Kidney epithelial cell (primary cell): ENCODE results near the gene ZNF197. TPM values are rescaled to one million over a fixed set of nuclear protein-coding genes. Genes with fewer than 3 reads are reported as not detected.
A peak's percentile ranks its signal among the peaks of the same experiment; 100 is the strongest.
"Not testable (repeated sequence)": the region's sequence is repeated elsewhere in the genome, so short reads cannot be mapped to it uniquely, and the experiment has no call there.

Experiments
- DNase-seq: peaks from one replicate; pipeline ENCODE4 v3.0.0-alpha.2; 2010; ENCODE audit warnings: low read depth
- H3K27me3 ChIP-seq: 2 replicates; pipeline ENCODE4 v1.6.0; 2011; ENCODE audit warnings: low read length; ENCODE audit not compliant: control insufficient read depth, insufficient read depth
- H3K36me3 ChIP-seq: 2 replicates; pipeline ENCODE4 v1.5.1; 2011; ENCODE audit warnings: low read length; ENCODE audit not compliant: control insufficient read depth, insufficient read depth
- H3K4me3 ChIP-seq: 2 replicates; pipeline ENCODE4 v1.5.1; 2011; ENCODE audit warnings: low read depth, mild to moderate bottlenecking, control low read depth, low read length
- CTCF ChIP-seq: IDR thresholded peaks from 2 replicates; pipeline ENCODE4 v1.5.1; 2011; ENCODE audit warnings: mild to moderate bottlenecking, moderate library complexity, low read length, control low read depth, inconsistent platforms; ENCODE audit not compliant: insufficient read depth, poor library complexity, severe bottlenecking
- total RNA-seq: library from RNA; depleted of rRNA; stranded (reverse); fragments of >200 nt; gene quantifications from 2 replicates; pipeline ENCODE4 v1.2.3, GENCODE V29; 2015

ZNF197 gene
- 17.7 and 19.6 TPM in 2 replicates for total RNA-seq

GRCh38 chr3:44624749-44625480 lies at the start of gene ZNF197:
TSS of gene ZNF197 (plus strand) at chr3:44625036. CDS start at chr3:44629155, 4,119 bp downstream.
- TF ChIP-seq CTCF: no peak
- DNase-seq: peak; percentile 60
- Histone ChIP-seq H3K36me3 (no peaks in the 10 kb centered on the region), H3K4me3 (peak within 1 kb of the TSS; percentile 90), H3K27me3 (no peaks in the 10 kb centered on the region)

- no peak overlapping the region for H3K4me3 ChIP-seq
- DNase-seq: no peak
- no peak for TF ChIP-seq CTCF
- H3K36me3 ChIP-seq: no peaks in the 10 kb centered on the region
- no peaks in the 10 kb centered on the region for H3K27me3 ChIP-seq
Measured at GRCh38 chr3:44576613-44577012, 48.2 kb upstream of the ZNF197 start.

- not testable (repeated sequence) for DNase-seq, H3K36me3 ChIP-seq, H3K4me3 ChIP-seq
Measured at GRCh38 chr3:44577354-44577952, 47.4 kb upstream of the ZNF197 start.

GRCh38 chr3:44578316-44578715 lies 46.5 kb upstream of the ZNF197 start:
- not testable (repeated sequence) for H3K36me3 ChIP-seq

More at GRCh38 chr3:44577354-44577952, 47.4 kb upstream of the ZNF197 start:
- not testable (repeated sequence) for H3K27me3 ChIP-seq

GRCh38 chr3:44578924-44579515 lies 45.8 kb upstream of the ZNF197 start:
- DNase-seq, H3K4me3 ChIP-seq, H3K27me3 ChIP-seq, H3K36me3 ChIP-seq: not testable (repeated sequence)

More at GRCh38 chr3:44578316-44578715, 46.5 kb upstream of the ZNF197 start:
- H3K27me3 ChIP-seq, H3K4me3 ChIP-seq, DNase-seq: not testable (repeated sequence)

- H3K36me3 ChIP-seq, H3K4me3 ChIP-seq, DNase-seq, H3K27me3 ChIP-seq: not testable (repeated sequence)
Measured at GRCh38 chr3:44579749-44580148, 45.1 kb upstream of the ZNF197 start.

GRCh38 chr3:44580971-44581370 lies 43.9 kb upstream of the ZNF197 start:
- DNase-seq, H3K27me3 ChIP-seq, H3K4me3 ChIP-seq, H3K36me3 ChIP-seq: not testable (repeated sequence)

- H3K36me3 ChIP-seq: peaks cover 2% of the 10 kb centered on the region
- TF ChIP-seq CTCF: no peak
- H3K4me3 ChIP-seq: peak within 1 kb of the TSS; percentile 55
- peak; percentile 21 for DNase-seq
- H3K27me3 ChIP-seq: no peaks in the 10 kb centered on the region
Measured at GRCh38 chr3:44584646-44585501, 40.0 kb upstream of the ZNF197 start, which contains the start of gene ZNF660. TSS of gene ZNF660 (plus strand) at chr3:44584964. CDS start at chr3:44594194, 9,230 bp downstream.
